Adrenal gland (tissue), 12 donors: ENCODE measurements around the gene SRMS. TPM values are rescaled to one million over a fixed set of nuclear protein-coding genes. Genes with fewer than 3 reads are reported as not detected.

Experiments used
- DNase-seq, 7 donors: peaks; one replicate each; pipeline ENCODE4 v3.0.0-alpha.2; 2019 to 2020
- H3K27ac ChIP-seq, 5 donors: fragments of 200-600 bp; sonication (generic) in 4 of 5; 1 replicate in 3 of 5; 2 replicates in 2 of 5; pipeline versions ENCODE4 v1.5.1 to v1.8.0; 2016 to 2020; ENCODE audit warnings: mild to moderate bottlenecking in 1 of 5
- H3K27me3 ChIP-seq: fragments of 200-600 bp; 2 replicates; pipeline ENCODE4 v1.8.0; 2021
- H3K36me3 ChIP-seq, 2 donors: fragments of 200-600 bp; replicated peaks in 1 of 2; 1 replicate in 1 of 2; 2 replicates in 1 of 2; pipeline versions ENCODE4 v1.5.1 to v1.8.0; 2018 to 2022
- H3K4me1 ChIP-seq, 2 donors: fragments of 200-600 bp; replicated peaks in 1 of 2; 1 replicate in 1 of 2; 2 replicates in 1 of 2; pipeline versions ENCODE4 v1.5.1 to v1.8.0; 2018 to 2021
- H3K4me3 ChIP-seq, 4 donors: fragments of 200-600 bp; sonication (generic) in 3 of 4; one replicate each; pipeline ENCODE4 v1.5.1; 2016 to 2018
- H3K9me3 ChIP-seq, 3 donors: fragments of 200-600 bp; sonication (generic) in 1 of 3; replicated peaks in 1 of 3; 1 replicate in 2 of 3; 2 replicates in 1 of 3; pipeline versions ENCODE4 v1.5.1 to v1.8.0; 2016 to 2021
- POLR2A ChIP-seq, 2 donors: fragments of 450-650 bp; IDR thresholded peaks; one replicate each; pipeline ENCODE4 v1.6.1; 2017; ENCODE audit warnings: antibody characterized with exemption in 2 of 2, mild to moderate bottlenecking in 2 of 2, moderate library complexity in 1 of 2
- WGBS, 4 donors: extraction: QIAGEN DNeasy Blood & Tissue Kit in 2 of 4; methylation state at CpG; one replicate each; pipeline versions ENCODE4 v1.1.5 to v1.1.7; 2013 to 2017; 5-methylcytosine and 5-hydroxymethylcytosine counted together
- intact Hi-C, 2 donors: fragments of 100-400 bp; cut with DNase I; formaldehyde crosslinking; loops; one replicate each; pipeline versions ENCODE4 v1.14.1 to v1.15.0; 2022 to 2023
- polyA plus RNA-seq, 3 donors: library from polyadenylated mRNA; stranded (reverse); fragments of 200-250 nt in 2 of 3; fragments of 350-450 nt in 1 of 3; fragmentation: Illumina TruSeq in 1 of 3; extraction: RNeasy Lipid Tissue Mini Kit (QIAGEN cat#74804) in 1 of 3; gene quantifications; one replicate each; pipeline ENCODE4 v1.2.3, GENCODE V29; 2013 to 2014
- total RNA-seq, 9 donors: library from RNA; depleted of rRNA in 4 of 9; stranded (reverse); fragments of >200 nt in 4 of 9; fragments of 120-200 nt in 1 of 9; fragmentation: NEBNext Ultra II Directional in 1 of 9; extraction: Animal tissue kit (Norgen Biotek cat#: 25700) in 1 of 9; gene quantifications; one replicate each; pipeline versions ENCODE4 v1.1.0 to v1.2.4, GENCODE V29; 2013 to 2023
- TF ChIP-seq, protein P1 (sequence below), 6 experiments: fragments of 450-650 bp in 4 of 6; fragments of 200-600 bp in 2 of 6; sonication (generic) in 1 of 6; IDR thresholded peaks; 1 replicate in 5 of 6; 2 replicates in 1 of 6; pipeline versions ENCODE4 v1.5.1 to v1.8.0; 2016 to 2021; ENCODE audit warnings: antibody characterized with exemption in 6 of 6, mild to moderate bottlenecking in 2 of 6, moderate library complexity in 1 of 6
- donor health status: healthy with polysubstance abuse.
- donor health status: Bipolar disorder and iron deficiency.
- donor health status: DM: yes; HTN: yes; CAD: no.
- donor health status: DM: no; HTN: no; CAD: no.
- donor health status: DM: no; HTN: no; CAD: no.
- donor health status: DM: yes; HTN: yes; CAD: no.

SRMS gene
- total and polyA plus RNA-seq, 12 donors, result not detected

- Histone ChIP-seq H3K27ac (no peak overlapping the region), H3K4me1 (peaks cover 5 to 16% of the 10 kb centered on the region in 2 donors), H3K27me3 (no peaks in the 10 kb centered on the region), H3K36me3 (peaks cover 0 to 5% of the 10 kb centered on the region in 2 donors), H3K4me3 (no peak overlapping the region), H3K9me3 (no peaks in the 10 kb centered on the region)
- peak in 1 of 7 donors; percentile 7 for DNase-seq
- 72 to 82% (median 81%) methylated on average over 5 to 13 of the region's 13 CpGs for WGBS, 4 donors
- TF ChIP-seq, protein P1, sequence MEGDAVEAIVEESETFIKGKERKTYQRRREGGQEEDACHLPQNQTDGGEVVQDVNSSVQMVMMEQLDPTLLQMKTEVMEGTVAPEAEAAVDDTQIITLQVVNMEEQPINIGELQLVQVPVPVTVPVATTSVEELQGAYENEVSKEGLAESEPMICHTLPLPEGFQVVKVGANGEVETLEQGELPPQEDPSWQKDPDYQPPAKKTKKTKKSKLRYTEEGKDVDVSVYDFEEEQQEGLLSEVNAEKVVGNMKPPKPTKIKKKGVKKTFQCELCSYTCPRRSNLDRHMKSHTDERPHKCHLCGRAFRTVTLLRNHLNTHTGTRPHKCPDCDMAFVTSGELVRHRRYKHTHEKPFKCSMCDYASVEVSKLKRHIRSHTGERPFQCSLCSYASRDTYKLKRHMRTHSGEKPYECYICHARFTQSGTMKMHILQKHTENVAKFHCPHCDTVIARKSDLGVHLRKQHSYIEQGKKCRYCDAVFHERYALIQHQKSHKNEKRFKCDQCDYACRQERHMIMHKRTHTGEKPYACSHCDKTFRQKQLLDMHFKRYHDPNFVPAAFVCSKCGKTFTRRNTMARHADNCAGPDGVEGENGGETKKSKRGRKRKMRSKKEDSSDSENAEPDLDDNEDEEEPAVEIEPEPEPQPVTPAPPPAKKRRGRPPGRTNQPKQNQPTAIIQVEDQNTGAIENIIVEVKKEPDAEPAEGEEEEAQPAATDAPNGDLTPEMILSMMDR (IDR thresholded peaks at IDR 0.05), result no peak
- TF ChIP-seq POLR2A (IDR thresholded peaks at IDR 0.05), result no peak
- intact Hi-C loops, result no loop called here
Observed at GRCh38 chr20:63493563-63494020, 54.0 kb downstream of the SRMS start.

GRCh38 chr20:63492982-63493381, 54.6 kb downstream of the SRMS start:
- Histone ChIP-seq H3K36me3 (peaks cover 0 to 5% of the 10 kb centered on the region in 2 donors), H3K4me3 (no peak overlapping the region), H3K27ac (no peak overlapping the region), H3K9me3 (no peaks in the 10 kb centered on the region), H3K4me1 (peaks cover 5 to 12% of the 10 kb centered on the region in 2 donors), H3K27me3 (no peaks in the 10 kb centered on the region)
- WGBS, 4 donors, result 93 to 97% (median 96%) methylated on average over 14 of the region's 14 CpGs
- DNase-seq, result no peak
- TF ChIP-seq POLR2A (IDR thresholded peaks at IDR 0.05), result no peak
- TF ChIP-seq, protein P1 (IDR thresholded peaks at IDR 0.05), result no peak
- intact Hi-C loops, result no loop called here

DNA sequence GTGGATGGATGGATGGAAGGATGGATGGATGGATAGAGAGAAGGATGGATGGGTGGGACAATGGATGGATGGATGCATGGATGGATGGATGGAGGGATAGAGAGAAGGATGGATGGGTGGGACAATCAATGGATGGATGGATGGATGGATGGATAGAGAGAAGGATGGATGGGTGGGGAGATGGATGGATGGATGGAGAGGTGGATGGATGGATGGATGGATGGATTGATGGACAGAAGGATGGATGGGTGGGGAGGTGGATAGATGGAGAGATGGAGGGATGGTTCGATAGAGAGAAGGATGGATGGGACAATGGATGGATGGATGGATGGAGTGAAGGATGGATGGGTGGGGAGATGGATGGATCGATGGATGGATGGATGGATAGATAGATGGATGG, 55.0 kb downstream of the SRMS start:
- no peaks in the 10 kb centered on the region for H3K27me3 ChIP-seq
- H3K36me3 ChIP-seq, result peaks cover 0 to 5% of the 10 kb centered on the region in 2 donors
- no peak overlapping the region for H3K4me3 ChIP-seq
- no peak overlapping the region for H3K27ac ChIP-seq
- TF ChIP-seq POLR2A (IDR thresholded peaks at IDR 0.05), result no peak
- TF ChIP-seq, protein P1 (IDR thresholded peaks at IDR 0.05), result no peak
- WGBS, 4 donors, result 89 to 96% (median 91%) methylated on average over 2 of the region's 2 CpGs
- no peak for DNase-seq
- peaks cover under 1 to 8% of the 10 kb centered on the region in 2 donors for H3K4me1 ChIP-seq
- no peaks in the 10 kb centered on the region for H3K9me3 ChIP-seq
- intact Hi-C loops, result no loop called here

DNA sequence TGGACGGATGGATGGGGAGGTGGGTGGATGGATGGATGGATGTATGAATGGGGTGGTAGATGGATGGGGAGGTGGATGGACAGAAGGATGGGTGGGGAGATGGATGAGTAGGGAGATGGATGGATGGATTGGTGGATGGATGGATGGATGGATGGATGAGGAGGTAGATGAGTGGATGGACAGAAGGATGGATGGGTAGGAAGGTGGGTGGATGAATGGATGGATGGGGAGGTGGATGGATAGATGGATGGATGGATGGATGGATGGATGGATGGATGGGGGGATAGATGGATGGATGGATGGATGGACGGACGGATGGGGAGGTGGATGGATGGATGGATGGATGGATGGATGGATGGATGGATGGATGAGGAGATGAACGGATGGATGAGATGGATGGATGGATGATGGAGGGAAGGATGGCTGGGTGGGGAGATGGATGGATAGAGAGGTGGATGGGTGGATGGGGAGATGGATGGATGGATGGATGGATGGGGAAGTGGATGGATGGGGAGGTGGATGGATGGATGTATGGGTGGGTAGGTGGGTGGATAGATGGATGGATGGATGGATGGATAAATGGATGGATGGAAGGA, 55.8 kb downstream of the SRMS start:
- Histone ChIP-seq H3K4me3 (no peak overlapping the region), H3K4me1 (peaks cover 0 to 6% of the 10 kb centered on the region in 2 donors), H3K9me3 (no peaks in the 10 kb centered on the region), H3K27ac (no peak overlapping the region), H3K27me3 (no peaks in the 10 kb centered on the region), H3K36me3 (peaks cover 0 to 5% of the 10 kb centered on the region in 2 donors)
- TF ChIP-seq POLR2A (IDR thresholded peaks at IDR 0.05), result no peak
- TF ChIP-seq, protein P1 (IDR thresholded peaks at IDR 0.05), result no peak
- intact Hi-C loops, result no loop called here
- no peak for DNase-seq
- 57 to 72% (median 61%) methylated on average over 4 of the region's 4 CpGs for WGBS, 4 donors
